DMS79 treated with DMSO at 0.1 percent for 48 hours (cell line): ENCODE measurements around the gene LAMA2.

ENCODE experiments used
- DNase-seq: peaks from one replicate; lab custom pipeline; 2025; lab: John Stamatoyannopoulos, UW

The LAMA2 gene, protein sequence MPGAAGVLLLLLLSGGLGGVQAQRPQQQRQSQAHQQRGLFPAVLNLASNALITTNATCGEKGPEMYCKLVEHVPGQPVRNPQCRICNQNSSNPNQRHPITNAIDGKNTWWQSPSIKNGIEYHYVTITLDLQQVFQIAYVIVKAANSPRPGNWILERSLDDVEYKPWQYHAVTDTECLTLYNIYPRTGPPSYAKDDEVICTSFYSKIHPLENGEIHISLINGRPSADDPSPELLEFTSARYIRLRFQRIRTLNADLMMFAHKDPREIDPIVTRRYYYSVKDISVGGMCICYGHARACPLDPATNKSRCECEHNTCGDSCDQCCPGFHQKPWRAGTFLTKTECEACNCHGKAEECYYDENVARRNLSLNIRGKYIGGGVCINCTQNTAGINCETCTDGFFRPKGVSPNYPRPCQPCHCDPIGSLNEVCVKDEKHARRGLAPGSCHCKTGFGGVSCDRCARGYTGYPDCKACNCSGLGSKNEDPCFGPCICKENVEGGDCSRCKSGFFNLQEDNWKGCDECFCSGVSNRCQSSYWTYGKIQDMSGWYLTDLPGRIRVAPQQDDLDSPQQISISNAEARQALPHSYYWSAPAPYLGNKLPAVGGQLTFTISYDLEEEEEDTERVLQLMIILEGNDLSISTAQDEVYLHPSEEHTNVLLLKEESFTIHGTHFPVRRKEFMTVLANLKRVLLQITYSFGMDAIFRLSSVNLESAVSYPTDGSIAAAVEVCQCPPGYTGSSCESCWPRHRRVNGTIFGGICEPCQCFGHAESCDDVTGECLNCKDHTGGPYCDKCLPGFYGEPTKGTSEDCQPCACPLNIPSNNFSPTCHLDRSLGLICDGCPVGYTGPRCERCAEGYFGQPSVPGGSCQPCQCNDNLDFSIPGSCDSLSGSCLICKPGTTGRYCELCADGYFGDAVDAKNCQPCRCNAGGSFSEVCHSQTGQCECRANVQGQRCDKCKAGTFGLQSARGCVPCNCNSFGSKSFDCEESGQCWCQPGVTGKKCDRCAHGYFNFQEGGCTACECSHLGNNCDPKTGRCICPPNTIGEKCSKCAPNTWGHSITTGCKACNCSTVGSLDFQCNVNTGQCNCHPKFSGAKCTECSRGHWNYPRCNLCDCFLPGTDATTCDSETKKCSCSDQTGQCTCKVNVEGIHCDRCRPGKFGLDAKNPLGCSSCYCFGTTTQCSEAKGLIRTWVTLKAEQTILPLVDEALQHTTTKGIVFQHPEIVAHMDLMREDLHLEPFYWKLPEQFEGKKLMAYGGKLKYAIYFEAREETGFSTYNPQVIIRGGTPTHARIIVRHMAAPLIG (N-terminal part only)

DNA sequence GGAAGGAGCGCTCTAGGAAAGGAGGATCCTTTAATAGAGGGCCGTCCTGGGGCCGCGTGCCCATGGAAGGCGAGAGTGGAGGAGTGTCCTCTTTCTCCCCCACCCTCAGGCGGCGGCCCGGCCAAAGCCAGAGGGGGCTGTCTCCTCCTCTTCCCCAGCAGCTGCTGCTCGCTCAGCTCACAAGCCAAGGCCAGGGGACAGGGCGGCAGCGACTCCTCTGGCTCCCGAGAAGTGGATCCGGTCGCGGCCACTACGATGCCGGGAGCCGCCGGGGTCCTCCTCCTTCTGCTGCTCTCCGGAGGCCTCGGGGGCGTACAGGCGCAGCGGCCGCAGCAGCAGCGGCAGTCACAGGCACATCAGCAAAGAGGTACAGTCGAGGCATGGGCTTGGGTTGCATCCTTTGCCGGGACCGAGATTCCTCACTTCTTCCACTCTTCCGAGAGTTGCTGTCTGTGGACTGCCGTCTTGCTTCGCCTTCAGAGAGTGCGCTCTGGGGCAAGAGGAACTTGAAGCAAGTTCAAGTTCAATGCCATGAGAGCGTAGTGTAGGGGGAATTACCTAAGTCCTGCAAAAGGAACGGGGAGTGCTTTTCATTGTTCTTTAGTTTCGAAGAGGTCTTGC, at the start of gene LAMA2:
Gene LAMA2, plus strand, starts transcription at position 148 of the 621 bp plus-strand sequence. Its CDS starts 108 bp downstream, at position 256.
- DNase-seq, result no peak

DNA sequence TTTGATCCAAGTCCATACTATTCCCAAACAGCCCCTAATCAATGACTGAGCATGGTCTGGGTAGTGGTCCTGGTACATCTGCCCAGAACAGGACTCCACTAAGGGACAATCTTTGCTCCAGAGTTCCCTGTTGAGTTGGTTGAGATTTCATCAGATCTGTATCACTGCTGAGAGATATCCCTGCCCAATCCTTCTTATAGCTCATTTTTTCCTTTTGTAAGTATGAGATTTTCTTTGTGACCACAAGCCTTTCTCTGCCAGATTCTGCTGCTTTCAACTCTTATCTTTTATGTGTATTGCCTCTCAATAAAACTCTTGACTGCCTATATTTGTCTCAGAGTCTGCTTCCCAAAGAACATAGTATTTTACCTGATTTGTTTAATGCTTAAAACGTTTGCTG, 46.2 kb upstream of the LAMA2 start:
- no peak for DNase-seq

DNA sequence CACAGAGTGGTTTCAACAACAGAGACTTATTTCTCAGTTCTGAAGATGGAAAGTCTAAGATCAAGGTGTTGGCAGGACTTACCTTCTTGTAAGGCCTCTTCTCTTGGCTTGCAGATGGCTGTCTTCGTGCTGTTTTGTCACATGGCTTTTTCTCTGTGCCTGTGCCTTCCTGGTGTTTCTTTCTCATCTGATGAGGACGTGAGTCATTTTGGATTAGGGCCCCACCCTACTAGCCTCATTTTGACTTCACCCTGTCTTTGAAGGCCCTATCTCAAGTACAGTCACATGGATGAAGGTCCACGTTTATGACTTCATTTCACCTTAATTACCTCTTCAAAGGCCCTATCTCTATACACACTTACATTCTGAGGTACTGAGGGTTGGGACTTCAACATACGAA, 41.4 kb upstream of the LAMA2 start:
- no peak for DNase-seq

DNA sequence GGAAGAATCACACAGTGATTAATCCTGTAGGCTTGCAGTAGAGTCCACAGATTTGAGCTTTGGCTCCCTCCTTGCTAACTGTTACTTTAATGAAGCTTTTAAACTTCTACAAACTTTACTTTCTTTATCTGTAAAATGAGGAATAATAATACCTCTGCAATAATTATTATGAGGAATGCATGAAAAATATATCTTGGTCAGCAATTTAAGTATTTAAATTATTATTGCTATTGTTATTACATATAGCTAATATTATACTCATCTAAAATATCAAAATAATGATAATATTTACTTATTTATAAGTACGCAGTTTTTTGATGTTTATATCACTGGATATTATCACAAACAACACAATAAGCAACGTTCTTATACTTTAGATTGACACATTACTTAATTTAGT, 38.3 kb upstream of the LAMA2 start:
- no peak for DNase-seq

DNA sequence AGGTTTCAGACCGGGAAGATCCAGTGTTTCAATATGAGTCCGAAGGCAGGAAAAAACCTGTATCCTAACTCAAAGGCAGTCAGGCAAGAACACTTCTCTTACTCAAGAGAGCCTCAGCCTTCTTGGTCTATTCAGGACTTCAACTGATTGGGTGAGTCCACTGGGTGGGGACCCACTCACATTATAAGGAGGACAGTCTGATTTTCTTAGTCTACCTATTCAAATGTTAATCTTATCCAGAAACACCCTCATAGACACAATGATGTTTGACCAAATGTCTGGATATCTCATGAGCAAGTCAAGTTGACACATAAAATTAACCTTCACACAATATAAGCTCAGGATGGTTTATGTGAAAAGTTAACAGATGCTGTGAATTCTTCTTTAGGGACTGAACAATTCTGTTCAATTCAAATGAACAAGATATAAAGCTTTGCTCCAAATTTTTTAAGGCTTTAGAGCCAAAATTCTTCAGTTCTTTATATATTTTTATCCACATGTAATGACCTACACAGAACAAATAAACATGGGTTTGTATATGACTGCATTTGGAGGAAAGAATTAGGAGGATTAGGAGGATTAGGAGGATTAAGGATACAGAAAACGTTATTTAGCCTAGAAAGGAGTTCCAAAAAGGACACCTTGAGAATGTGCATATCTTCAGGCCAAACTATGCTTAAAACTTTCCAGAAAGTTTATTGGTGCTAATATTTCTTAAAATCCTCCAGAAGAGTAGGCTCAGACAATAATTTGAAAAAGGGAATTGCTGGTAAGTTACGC, 35.3 kb upstream of the LAMA2 start:
- no peak for DNase-seq

DNA sequence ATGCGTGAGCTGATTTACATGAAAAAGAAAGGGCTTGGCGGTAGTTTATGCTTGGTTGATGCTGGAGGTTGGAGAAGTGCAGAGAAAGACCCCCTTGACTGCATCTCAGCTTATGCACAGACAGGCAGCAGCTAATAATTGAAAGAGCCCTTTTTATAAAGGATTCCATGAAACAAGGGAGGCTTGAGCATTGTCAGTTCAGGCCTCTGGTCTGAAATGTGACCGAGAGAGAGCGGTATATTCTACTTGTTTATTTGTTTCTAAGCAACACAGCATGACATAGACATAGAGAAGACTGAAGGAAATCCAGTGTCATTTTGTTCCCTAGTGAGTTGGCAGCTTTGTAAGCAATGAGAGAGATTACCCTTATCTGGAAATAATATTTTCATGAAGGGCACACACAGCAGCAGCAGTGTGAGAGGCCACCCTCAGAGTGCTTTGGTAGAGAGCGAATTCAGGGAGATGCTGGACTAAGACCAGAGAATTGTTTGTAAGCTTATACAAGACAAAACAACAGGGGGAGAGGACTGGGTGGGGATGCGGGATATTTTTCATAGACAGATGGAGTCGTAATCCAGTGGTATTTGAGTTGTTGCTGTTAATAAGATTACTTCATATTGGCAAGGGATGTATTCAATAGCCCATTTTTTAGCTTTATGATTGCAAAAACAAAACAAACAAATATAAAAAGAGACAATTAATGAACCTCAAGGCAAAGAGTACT, 34.6 kb upstream of the LAMA2 start:
- no peak for DNase-seq

DNA sequence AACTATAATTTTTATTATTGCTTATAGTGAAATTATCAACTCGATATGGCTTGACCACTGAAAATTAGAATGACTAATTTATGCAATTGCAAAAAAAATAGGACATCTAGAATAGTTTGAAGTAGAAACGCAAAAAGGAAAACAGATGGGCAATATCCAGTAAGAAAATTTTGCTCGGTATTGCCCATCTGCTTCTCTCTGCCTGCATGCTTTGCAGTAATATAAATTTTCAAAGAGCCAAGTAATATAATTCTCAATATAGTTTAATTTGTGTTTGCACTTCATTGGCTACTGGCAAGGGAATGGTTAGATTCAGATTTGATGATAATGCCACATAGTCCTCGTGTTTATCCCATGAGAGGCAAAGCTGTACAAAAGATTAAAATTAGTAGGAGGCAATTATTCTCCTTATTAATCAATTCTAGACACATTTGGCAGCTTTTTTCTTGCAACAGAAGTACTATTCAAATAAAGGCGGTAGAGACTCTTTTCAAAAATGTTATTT, 27.3 kb upstream of the LAMA2 start:
- no peak for DNase-seq

DNA sequence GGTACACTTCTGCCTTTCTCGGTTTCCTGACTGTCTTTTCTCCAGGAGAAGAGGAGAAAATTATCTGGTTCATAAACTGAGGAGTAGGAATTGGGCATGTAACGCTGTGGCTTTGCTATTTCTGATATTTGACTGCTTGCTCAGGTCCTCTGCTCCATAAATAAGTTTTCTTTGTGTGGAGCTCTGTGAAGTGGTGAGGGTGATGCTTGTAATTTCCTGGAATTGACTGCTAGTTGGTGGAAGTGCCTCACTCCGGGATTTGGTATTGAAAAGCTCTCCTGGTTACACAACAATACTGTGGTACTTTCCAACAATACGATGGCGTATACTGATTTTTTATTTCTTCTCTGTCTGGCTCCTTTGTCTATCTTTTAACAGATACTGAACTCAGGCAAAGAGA, 25.1 kb upstream of the LAMA2 start:
- no peak for DNase-seq

DNA sequence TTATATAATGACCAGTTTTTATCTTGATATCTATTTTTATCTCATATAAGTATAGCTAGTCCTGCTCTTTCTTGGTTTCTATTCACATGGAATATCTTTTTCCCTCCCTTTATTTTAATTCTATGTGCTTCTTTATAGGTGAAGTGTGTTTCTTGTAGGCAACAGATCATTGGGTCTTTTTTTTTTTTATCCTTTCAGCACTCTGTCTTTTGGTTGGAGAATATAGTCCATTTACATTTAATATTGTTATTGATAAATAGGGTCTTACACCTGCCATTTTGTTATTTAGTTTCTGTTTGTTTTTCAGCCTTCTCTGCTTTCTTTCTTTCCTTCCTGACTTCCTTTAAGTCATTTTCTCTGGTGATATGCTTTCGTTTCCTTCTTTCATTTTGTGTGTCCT, 22.2 kb upstream of the LAMA2 start:
- DNase-seq, result no peak

DNA sequence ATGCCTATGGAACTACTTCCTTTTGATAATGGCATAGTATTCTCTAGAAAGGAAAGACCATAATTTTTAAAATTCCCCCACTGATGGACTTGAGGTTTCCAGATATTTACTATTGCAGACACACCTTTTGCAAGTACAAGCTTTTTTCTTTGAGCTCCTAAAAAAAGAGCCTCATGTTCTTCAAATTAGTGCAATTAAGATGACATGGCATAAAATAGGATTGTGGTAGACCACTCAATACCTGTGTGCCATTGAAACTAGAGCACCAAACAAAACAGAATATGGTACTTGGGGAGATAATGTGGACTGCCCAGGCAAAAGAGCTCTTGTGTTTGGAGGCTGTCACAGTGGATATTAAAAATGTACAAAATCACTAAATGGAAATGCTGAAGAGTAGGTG, 19.0 kb upstream of the LAMA2 start:
- no peak for DNase-seq

DNA sequence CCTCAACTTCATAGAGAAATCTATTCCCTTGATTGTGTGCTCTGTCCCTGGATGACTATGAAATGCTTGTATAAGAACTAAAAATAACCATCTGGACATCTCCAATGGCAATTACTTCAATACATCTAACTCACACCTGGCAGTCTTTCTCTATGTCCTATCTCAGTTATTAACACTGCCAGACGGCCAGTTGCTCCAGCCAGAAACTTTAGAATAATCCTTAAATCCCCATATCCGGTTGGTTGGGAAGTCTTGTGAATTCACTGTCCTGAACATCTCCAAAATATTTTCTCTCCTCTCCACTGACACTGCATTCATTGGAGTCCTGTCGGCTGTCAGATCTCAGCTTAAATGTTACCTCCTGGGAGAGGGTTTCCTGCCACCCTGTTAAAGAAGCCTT, 12.2 kb upstream of the LAMA2 start:
- no peak for DNase-seq

DNA sequence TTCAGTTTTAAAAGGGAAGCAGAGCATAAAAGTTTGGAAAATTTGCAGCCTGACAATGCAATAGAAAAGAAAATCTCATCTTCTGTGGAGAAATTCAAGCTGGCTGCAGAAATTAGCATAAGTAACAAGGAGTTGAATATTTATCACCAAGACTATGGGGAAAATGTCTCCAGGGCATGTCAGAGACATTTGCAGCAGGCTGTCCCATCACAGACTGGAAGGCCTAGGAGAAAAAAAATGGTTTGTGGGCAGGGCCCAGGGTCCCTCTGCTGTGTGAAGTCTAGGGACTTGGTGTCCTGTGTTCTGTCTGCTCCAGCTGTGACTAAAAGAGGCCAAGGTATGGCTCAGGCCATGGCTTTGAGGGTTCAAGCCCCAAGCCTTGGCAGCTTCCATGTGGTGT, 8.1 kb upstream of the LAMA2 start:
- DNase-seq, result no peak

DNA sequence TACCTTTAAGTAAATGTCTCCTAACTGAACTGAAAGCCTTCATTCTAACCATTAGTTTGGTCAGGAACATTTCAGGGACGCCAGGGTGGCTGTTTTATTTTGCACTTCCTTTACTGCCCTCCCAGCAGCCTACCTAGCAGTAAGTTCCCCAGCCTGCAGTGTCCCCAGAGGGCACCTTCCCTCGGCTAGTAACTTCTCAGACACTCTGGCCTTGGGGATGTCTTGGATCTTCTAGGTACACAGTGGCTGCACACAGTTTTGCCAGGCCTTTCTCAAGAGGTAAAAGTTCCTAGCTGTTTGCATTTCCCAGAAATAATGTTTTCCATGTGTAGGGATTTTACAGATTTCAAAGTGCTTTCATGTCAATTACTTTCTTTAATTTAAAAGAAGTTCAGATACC, 378 bp upstream of the LAMA2 start:
- no peak for DNase-seq

DNA sequence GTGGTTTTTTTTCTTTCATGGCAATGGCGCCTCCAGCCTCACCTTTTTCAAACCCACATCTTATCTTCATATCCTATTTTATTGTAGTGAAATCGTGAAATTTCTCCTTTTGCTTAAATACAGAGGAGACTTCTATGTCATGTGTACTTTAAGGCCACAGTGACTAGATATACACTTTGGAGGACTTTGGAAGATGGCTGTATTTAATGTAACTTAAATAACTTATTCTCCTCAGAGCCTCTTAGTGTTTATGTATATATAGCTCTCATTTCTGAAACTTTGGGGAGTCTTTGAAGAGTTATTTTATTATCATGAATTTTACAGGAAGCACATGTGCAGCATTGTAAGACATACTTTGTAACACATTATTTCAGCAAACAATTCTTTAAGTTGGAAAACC, 968 bp downstream of the LAMA2 start:
- DNase-seq, result no peak

DNA sequence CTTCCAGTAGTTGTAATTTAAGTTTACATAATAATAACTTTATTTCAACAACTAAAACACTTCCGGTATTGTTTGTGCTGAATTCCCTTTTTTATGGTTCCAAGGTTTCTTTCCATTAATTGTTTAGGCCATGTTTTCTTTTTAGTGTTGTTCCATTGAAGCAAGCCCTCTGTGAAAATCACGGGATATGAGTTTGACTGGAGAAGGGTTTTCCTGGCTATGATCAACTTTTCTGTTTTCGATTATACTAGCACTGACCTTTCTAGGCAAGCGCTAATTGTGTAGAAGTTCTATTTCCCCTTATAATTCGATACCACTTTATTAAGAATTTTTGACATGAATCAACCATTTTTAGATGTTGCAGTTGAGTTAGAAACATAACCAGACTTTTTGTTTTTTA, 2.4 kb downstream of the LAMA2 start:
- no peak for DNase-seq

DNA sequence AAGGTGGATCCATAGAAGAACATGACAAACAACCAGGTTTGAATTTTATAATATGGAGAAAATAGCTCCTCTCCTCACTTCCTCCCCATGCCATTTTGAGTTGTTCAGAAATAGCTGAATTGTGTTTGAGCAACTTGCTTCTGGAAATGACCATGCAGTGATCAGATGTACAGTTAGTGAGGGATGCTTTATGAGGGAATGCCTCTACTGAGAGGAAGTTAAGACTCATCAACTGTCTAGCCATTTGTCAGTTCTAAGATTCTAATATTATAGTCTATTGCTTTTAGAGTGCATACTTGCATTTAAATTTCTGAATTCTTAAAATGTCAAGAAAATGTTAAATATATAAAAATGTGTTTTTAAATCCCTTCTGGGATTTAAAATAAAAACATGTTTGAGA, 3.8 kb downstream of the LAMA2 start:
- DNase-seq, result no peak

DNA sequence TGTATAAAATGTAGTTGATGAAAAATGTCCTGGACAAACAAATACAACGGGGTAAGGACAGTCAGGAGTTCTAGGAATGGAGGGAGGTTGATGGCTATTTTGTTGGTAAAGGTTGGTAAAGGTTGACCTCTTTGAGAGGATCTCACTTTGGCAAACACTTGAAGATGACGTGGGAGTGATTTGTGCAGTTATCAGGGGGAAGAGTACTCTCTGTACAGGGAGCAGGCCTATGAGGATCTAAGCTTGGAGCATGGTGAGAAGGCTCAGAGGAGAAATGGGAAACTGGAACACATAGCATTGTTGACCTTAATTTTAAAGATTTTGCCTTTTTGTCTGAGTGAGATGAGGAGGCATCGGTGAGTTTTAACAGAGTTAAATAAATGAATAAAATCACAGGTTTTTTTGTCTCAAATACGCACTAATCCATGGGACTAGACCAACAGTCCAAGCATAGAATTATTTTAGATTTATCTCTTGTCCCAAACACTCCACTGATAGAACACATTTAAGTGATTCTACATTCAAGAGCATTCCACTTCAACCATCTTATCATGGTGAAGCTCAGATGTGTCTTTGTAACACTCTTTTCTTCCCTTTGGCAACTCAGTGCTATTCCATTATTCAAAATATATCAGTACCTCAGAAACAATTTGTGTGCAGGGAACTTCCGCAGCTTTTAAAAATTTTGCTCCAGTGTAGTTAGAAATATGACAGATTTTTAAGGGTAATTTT, 5.7 kb downstream of the LAMA2 start:
- DNase-seq, result no peak

DNA sequence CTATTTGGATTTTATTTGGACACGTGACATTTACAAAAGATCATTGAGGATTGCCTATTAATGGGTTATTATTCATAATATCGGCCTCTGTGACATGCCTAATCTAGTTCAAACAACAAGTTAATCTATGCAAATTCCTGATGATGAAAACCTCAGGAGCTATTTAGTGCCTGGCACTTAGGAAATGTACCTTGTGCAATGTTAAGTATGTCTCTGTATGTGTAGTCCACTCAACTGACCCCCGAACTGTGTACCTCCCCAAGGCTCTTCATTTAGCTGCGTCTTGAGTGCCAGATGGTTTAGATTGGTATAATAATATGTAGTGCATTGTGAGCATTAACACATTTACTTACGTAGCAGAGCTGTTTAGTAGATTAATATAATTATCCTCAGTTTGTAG, 6.9 kb downstream of the LAMA2 start:
- DNase-seq, result no peak

DNA sequence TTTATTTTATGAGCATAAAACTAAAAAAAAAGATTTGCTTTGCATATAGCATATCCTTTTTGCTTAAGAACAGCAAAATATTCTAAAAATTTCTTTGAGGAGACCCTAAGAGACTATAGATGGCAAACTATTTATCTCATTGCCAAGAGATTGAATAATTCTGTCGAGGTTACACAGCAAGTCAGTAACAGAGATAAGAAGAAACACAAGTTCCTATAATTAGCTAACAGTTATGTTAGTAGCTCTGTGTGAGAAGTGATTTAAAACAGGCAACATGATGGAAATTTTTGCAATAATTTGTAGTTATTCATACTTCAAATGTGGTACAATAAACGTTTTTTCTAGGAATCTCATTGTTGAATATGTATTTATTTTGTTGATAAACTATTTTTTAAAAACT, 9.1 kb downstream of the LAMA2 start:
- DNase-seq, result no peak
